ENCODE measurements around the gene NT5C1A. TPM values are rescaled to one million over a fixed set of nuclear protein-coding genes. Genes with fewer than 3 reads are reported as not detected.

NT5C1A gene
- total and polyA plus RNA-seq, 2 donors (not counting 1 experiment from before 2014, with no cell fraction given) = not detected

- WGBS (ENCODE audit: insufficient coverage) = 100% methylated on average over 2 of the region's 6 CpGs
- H3K4me2 ChIP-seq (replicated peaks; ENCODE audit: low read depth, low read length, poor library complexity, severe bottlenecking) = no peak overlapping the region
- H3K36me3 ChIP-seq (replicated peaks in 1 of 2; ENCODE audit: control extremely low read depth in 1 of 2, control insufficient read depth in 1 of 2, extremely low read depth in 1 of 2, insufficient read depth in 2 of 2, low read length in 1 of 2) = no peaks in the 10 kb centered on the region
- Mint-ChIP-seq H3K27me3 (peaks cover 16% of the 10 kb centered on the region), H3K4me1 (peaks cover 6% of the 10 kb centered on the region), H3K27ac (no peak overlapping the region), H3K4me3 (no peak overlapping the region), H3K9me3 (ENCODE audit: insufficient read depth) (no peaks in the 10 kb centered on the region)
- peaks cover 0 to 1% (median 0%) of the 10 kb centered on the region in 3 donors for H3K9me3 ChIP-seq (ENCODE audit: control extremely low read depth in 1 of 3, control insufficient read depth in 2 of 3, insufficient read depth in 1 of 3, low read length in 2 of 3)
- peaks cover 0 to 11% (median 0%) of the 10 kb centered on the region in 4 experiments for H3K27me3 ChIP-seq (replicated peaks in 1 of 4; ENCODE audit: control extremely low read depth in 1 of 4, control insufficient read depth in 3 of 4, insufficient read depth in 4 of 4, low read length in 3 of 4)
- H3K9ac ChIP-seq (ENCODE audit: low read length) = no peak overlapping the region
- DNase-seq (no peak), ATAC-seq (ENCODE audit: low read depth) (no peak)
- no peak overlapping the region for H3K4me3 ChIP-seq (ENCODE audit: control extremely low read depth in 1 of 5, extremely low read depth in 1 of 5, insufficient read depth in 1 of 5, low read depth in 2 of 5, low read length in 4 of 5)
- CTCF ChIA-PET = no interaction called here
- no peaks in the 10 kb centered on the region for H4K20me1 ChIP-seq (ENCODE audit: control insufficient read depth, insufficient read depth, low read length, poor library complexity, severe bottlenecking)
- intact Hi-C loops (cut with micrococcal nuclease) = no loop called here
- peaks cover 0 to 7% of the 10 kb centered on the region in 2 donors for H3K4me1 ChIP-seq (ENCODE audit: control insufficient read depth in 2 of 2, insufficient read depth in 2 of 2, low read length in 2 of 2)
- H3K79me2 ChIP-seq (ENCODE audit: control insufficient read depth, insufficient read depth, low read length) = no peaks in the 10 kb centered on the region
- H2AFZ ChIP-seq (ENCODE audit: insufficient read depth, low read depth, low read length, poor library complexity, severe bottlenecking) = no peak overlapping the region
- H3K27ac ChIP-seq (ENCODE audit: low read length in 2 of 2) = no peak overlapping the region
- no peak for TF ChIP-seq EZH2 (IDR thresholded peaks at IDR 0.05; ENCODE audit: borderline replicate concordance, insufficient read depth, low read depth, low read length, poor library complexity, severe bottlenecking)
- POLR2A ChIA-PET = no interaction called here
These were observed 58.7 kb downstream of the NT5C1A start for GRCh38 chr1:39613250-39613649.

- POLR2A ChIA-PET = no interaction called here
- no peaks in the 10 kb centered on the region for H3K9me3 Mint-ChIP-seq (ENCODE audit: insufficient read depth)
- Histone ChIP-seq H3K4me1 (ENCODE audit: control insufficient read depth in 2 of 2, insufficient read depth in 2 of 2, low read length in 2 of 2) (peaks cover 0 to 10% of the 10 kb centered on the region in 2 donors), H3K79me2 (ENCODE audit: control insufficient read depth, insufficient read depth, low read length) (no peaks in the 10 kb centered on the region), H3K4me3 (ENCODE audit: control extremely low read depth in 1 of 5, extremely low read depth in 1 of 5, insufficient read depth in 1 of 5, low read depth in 2 of 5, low read length in 4 of 5) (no peak overlapping the region), H3K27me3 (replicated peaks in 1 of 4; ENCODE audit: control extremely low read depth in 1 of 4, control insufficient read depth in 3 of 4, insufficient read depth in 4 of 4, low read length in 3 of 4) (peaks cover 0 to 8% (median 0%) of the 10 kb centered on the region in 4 experiments), H3K27ac (ENCODE audit: low read length in 2 of 2) (no peak overlapping the region), H3K9ac (ENCODE audit: low read length) (no peak overlapping the region), H2AFZ (ENCODE audit: insufficient read depth, low read depth, low read length, poor library complexity, severe bottlenecking) (peak overlapping the region; percentile 65), H4K20me1 (ENCODE audit: control insufficient read depth, insufficient read depth, low read length, poor library complexity, severe bottlenecking) (no peaks in the 10 kb centered on the region), H3K9me3 (ENCODE audit: control extremely low read depth in 1 of 3, control insufficient read depth in 2 of 3, insufficient read depth in 1 of 3, low read length in 2 of 3) (no peaks in the 10 kb centered on the region), H3K36me3 (replicated peaks in 1 of 2; ENCODE audit: control extremely low read depth in 1 of 2, control insufficient read depth in 1 of 2, extremely low read depth in 1 of 2, insufficient read depth in 2 of 2, low read length in 1 of 2) (no peaks in the 10 kb centered on the region), H3K4me2 (replicated peaks; ENCODE audit: low read depth, low read length, poor library complexity, severe bottlenecking) (peak overlapping the region; percentile 34)
- ATAC-seq (ENCODE audit: low read depth) = peak; percentile 72
- 42% methylated on average over 42 of the region's 42 CpGs for WGBS (ENCODE audit: insufficient coverage)
- CTCF ChIA-PET = interaction anchor here (1.2 to 8.8 kb wide), 3 partner anchors 10 to 46 kb away, joined by 3 to 190 read pairs (median 10); partner anchors contain the start of gene PABPC4
- intact Hi-C loops (cut with micrococcal nuclease) = loop anchor here (10.0 kb wide), 1 partner anchor 365 kb away; no protein-coding TSS in a partner anchor
- H3K4me1 Mint-ChIP-seq = peaks cover 10% of the 10 kb centered on the region
- no peak overlapping the region for H3K27ac Mint-ChIP-seq
- H3K27me3 Mint-ChIP-seq = peaks cover 11% of the 10 kb centered on the region
- peak; percentile 79 for DNase-seq
- peak; percentile 76 for TF ChIP-seq CTCF (IDR thresholded peaks at IDR 0.05)
- TF ChIP-seq EZH2 (IDR thresholded peaks at IDR 0.05; ENCODE audit: borderline replicate concordance, insufficient read depth, low read depth, low read length, poor library complexity, severe bottlenecking) = no peak
- H3K4me3 Mint-ChIP-seq = no peak overlapping the region
These were observed 62.1 kb downstream of the NT5C1A start for GRCh38 chr1:39609618-39610331.

Other genes with a start within 250 kb of the NT5C1A start
- 0.25 and 0.85 TPM in 2 replicates for gene BMP8A, start 180.5 kb downstream of the NT5C1A start, total RNA-seq
- 1.0 and 1.1 TPM in 2 replicates for gene BMP8A, start 180.5 kb downstream of the NT5C1A start, polyA plus RNA-seq
- 206 and 229 TPM in 2 replicates for gene PABPC4, start 95.3 kb downstream of the NT5C1A start, total RNA-seq
- 138 and 179 TPM in 2 replicates for gene PABPC4, start 95.3 kb downstream of the NT5C1A start, polyA plus RNA-seq
- gene HEYL, start 32.5 kb downstream of the NT5C1A start, total RNA-seq = 0.10 and 0.12 TPM in 2 replicates
- not detected in 2 replicates for gene HEYL, start 32.5 kb downstream of the NT5C1A start, polyA plus RNA-seq
- gene HPCAL4, start 19.3 kb upstream of the NT5C1A start, total RNA-seq = not detected in 2 replicates
- gene HPCAL4, start 19.3 kb upstream of the NT5C1A start, polyA plus RNA-seq = 0.13 TPM in 1 of 2 replicates, not detected in the other
- gene PPIE, start 66.8 kb upstream of the NT5C1A start, total RNA-seq = 68.6 and 69.4 TPM in 2 replicates
- gene PPIE, start 66.8 kb upstream of the NT5C1A start, polyA plus RNA-seq = 64.4 and 78.3 TPM in 2 replicates
- 1.0 and 1.5 TPM in 2 replicates for gene OXCT2, start 99.2 kb upstream of the NT5C1A start, total RNA-seq
- gene OXCT2, start 99.2 kb upstream of the NT5C1A start, polyA plus RNA-seq = 1.9 and 2.6 TPM in 2 replicates
- gene BMP8B, start 116.8 kb upstream of the NT5C1A start, total RNA-seq = 2.3 and 2.5 TPM in 2 replicates
- gene BMP8B, start 116.8 kb upstream of the NT5C1A start, polyA plus RNA-seq = 1.5 and 2.2 TPM in 2 replicates
- 22.2 and 25.8 TPM in 2 replicates for gene TRIT1, start 211.4 kb upstream of the NT5C1A start, total RNA-seq
- gene TRIT1, start 211.4 kb upstream of the NT5C1A start, polyA plus RNA-seq = 8.9 and 9.4 TPM in 2 replicates
- 0.49 and 0.62 TPM in 2 replicates for gene MYCL, start 229.8 kb upstream of the NT5C1A start, total RNA-seq
- gene MYCL, start 229.8 kb upstream of the NT5C1A start, polyA plus RNA-seq = 0.03 and 0.07 TPM in 2 replicates